NCI-H82 (cell line): ENCODE measurements around the gene MRPL18.

Experiments used
- DNase-seq: peaks from one replicate; lab custom pipeline; 2025; lab: John Stamatoyannopoulos, UW

MRPL18 gene

DNA sequence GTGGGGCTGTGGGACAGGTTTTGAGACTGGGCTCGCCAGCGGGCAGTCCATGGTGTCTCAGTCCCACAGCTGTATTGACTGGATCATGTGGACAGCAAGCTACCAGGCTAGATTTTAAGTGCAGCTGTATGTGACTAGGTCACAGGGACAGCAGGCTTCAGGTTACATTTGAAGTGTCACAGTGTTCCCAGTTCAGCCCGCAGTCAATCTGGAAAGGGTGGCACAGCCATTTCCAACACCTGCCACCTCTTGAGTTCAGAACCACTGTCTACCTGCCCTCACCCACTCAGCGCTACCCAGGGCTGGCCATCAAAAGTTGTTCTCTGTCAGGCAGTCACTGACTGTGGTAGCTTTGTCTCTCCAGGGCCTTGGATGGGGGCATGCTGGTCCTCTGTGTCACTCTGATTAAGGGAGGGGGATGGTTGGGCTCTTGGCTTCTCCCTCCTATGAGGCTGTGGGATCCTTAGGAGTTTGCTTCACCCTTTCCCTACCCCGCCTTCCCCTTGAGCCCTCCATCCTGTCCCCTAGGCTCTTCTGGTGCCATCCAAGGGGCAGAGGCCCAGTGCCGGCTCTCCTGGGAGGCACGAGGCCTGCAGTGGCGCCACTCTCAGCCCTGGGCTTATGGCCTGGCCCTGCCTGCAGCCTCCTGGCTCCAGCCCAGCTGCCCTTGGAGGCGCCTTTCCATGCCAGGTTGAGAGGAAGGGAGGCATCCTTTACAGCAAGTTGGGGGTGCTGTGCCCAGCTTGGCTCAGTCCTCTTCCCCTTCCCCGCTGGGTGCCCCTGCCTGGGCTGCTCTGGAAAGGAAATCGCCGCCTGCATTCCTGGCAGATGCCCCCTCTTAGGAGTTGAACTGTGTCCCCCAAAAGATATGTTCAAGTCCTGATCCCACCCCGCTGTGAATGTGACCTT, 54.7 kb downstream of the MRPL18 start:
- no peak for DNase-seq
